Cerebellar cortex (tissue), 1 donor: ENCODE measurements around the gene CDYL2.

Experiments used
- DNase-seq: peaks from one replicate; pipeline ENCODE4 v3.0.0-alpha.2; 2015; ENCODE audit warnings: low spot score

Gene CDYL2

DNA sequence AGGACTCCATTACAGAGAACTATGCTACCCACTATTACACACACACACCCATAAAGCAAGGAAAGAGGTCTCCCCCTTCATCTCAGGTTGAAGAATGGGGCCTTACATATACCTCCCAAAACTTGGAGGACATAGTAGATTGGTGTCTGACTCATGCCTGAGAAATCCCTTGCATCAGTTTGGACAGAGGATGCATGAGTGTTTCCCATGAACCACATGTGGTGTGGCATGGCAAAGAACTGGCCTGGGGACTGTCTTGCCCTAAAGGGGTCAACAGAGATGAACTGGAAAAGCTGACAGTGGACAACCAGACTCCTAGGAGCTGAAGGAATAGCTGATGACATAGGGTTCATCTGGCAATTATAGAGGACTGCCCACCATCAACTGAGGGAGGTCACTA, 209.6 kb downstream of the CDYL2 start:
- no peak for DNase-seq

DNA sequence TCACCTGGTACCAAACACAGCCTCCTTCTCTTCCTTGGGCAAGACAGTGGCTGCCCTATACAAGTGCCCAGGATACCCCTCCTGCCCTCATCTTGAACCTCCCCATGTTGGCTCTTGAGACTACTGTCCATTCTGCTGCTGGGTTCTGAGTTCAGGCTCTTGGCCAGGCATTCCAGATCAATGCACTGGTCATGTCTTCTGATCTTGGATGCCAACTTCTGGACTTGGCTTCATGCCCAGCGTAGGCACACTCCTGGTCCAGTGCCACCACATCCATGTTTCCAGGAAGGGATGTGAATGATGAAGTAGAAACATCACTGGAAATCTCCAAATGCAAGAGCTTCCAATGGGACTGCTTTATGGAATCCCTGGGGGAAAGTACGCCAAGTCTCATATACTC, 212.1 kb downstream of the CDYL2 start:
- DNase-seq: no peak

DNA sequence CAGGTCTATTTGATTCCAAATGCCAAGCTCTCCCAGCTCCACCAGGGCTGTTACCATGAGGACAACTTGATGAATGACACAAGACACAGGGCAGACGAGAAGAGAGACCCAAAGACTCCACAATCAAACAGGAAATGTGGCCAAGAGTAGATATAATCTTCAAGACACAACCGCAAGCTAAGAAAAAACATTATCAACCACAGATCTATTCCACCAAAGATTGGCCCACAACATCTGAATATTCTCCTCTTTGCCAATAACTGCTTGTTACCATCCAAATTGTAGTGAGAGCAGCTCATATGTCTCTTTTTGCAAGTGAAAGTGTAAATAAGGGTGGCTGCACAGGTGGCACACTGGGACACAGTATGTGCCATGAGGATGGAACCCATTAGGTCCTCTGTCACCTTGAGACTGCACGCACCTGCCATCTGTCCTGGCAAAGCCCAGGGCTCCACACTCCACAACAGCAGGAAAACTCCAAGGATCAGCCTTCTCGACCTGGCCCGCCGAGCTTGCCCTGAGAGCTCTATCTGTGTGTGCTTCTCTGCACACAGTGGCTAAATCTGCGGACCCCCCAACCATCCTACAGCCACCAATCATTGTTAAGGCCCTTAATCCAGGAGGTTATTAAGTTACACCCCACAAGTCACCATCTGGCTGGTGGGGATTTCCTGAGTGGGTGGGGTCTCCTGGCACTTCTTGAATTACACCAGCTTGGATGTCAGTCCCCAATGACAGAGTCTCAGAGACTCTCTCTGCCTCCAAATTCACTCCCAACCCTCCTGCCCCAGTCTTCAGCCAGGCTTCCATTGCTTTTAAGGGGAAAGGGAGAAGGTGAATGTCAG, 213.1 kb downstream of the CDYL2 start:
- no peak for DNase-seq

DNA sequence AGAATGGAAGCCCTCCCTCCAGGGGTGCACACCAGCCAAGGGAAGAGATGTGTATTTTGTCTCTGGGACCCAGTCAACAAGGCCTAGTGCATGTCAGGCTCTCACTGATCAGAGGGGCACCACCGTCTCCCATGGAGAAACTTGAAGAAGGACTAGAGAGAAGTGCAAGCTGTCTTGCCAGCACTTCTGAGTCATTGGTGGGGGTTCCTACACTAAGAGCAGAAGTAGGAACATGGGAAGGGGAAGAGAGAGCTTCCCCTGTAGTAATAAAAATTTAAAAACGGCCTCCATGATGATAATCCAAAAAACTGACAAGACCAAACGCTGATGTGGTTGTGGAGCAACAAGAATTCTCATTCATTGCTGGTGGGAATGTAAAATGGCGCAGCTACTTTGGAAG, 217.3 kb downstream of the CDYL2 start:
- no peak for DNase-seq

DNA sequence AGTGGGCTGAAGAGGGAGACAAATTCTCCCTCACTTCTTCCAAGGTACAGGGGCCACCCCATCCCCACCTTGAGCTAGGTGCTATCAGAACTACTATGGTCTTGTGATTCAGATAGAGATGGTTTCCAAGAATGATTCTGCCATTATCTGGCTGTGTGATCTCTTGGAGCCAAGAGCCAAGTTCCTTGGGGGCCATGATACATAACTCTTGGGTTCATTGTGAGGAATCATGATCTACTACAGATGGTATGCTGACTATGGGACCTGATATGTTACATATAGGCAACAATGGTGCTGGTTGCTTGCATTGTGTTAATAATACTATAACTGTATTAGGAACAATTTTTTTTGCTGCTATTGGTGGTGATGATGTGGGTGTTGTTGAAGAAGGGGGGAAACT, 217.9 kb downstream of the CDYL2 start:
- no peak for DNase-seq

DNA sequence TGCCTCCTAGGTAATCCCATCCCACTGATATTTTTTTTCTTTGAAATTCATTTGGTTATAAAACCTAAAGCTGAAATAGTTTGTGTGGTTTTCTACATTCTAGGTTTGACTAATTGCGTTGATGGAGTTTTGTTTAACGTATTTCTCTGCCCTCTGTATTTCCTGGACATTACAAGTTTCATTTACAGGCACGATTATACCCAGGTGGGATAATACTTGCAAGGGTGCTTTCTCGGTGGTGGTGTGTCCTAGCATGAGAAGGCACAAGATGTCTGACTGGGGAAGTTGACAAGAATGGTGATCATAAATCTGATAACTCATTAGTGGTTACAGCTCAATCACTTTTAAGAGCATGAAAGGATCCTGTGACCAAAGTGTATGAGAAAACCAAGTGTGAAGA, 218.6 kb downstream of the CDYL2 start:
- no peak for DNase-seq

DNA sequence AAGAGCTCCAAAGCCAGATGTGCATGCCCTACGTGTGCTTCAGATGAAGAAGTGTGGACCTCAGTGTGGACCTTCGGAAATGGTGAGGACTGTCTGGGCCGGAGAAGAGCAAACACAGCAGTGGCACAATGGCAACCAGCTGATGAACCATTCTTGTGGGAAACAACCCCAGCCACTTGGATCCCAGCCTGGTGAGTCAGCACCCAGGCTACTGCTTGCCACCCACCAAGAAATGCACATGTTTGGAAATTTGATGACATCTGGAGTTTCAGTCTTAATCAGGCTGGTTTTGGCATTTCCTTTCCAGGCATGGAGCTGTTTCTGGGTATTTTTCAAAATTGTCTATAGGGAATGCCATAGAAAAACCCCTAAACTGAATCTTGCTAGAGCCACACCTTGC, 220.9 kb downstream of the CDYL2 start:
- DNase-seq: no peak

DNA sequence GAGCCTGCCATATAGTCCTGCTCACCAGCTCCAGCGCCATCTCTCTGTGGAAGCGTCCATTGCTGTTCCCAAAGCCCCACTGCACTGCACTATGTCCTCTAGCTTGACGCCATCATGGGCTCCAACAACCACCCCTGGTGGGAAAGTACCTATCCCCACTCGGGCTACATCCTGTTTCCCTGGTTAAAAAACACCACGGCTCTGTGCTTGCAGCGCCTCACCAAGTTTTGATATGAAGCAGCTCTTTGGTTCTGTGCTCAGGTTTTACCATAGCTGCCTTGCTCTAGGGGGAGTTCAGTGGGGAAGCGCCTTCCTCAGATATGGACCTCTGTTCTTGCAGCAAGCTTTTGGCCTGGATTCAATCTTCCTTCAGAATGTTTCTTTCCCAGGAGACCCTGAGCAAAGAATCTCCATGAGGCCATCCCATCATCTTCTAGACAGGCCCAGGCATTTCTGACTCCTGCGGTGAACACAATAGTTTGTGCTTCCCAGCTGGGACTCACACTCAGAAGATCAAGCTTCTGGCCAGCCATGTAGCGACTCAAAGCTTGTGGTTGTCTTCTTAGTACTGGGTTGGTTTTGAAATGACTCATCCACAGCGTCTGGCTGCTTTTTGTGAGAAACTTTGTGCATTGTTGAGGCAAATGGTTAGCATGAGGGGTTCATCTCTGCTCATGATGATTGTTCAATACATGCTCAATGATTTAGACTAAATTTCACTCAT, 224.1 kb downstream of the CDYL2 start:
- no peak for DNase-seq

DNA sequence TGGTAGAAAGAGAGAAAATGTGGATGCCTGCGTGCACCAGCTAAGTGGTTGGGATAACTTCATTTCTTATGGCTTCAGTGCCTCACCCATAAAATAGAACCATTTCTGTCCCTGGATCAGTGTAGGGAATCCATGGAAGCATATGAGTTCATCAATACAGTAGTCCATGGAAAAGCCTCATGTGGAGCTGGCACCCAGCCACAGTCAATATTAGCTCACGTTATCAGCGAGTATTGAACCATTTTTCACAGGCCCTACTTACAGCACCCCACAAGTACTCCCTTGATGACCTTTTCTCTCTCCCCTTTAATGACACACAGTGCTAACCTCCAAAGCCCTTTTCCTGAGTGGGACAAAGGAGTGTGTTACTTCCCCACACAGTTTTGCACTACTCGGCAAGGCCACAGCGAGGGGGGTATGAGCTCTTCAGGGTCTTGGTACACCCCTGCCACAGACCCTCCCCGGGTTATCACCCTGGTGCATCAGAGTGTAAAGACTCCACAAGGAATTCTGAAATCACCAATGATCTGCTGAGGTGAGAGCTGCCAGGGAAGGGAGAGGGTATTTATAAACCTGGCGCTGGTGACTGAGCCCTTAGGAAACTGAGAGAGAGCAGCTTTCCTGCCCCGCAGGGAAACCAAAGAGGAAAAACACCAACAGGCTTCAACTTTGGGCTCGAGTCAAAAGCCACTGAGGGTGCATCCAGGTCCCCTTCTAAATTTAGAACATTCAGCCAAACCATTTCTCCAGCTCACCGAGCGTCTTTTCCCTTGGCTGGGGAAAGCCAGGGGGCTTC, 226.7 kb downstream of the CDYL2 start:
- DNase-seq: peak; percentile 98

DNA sequence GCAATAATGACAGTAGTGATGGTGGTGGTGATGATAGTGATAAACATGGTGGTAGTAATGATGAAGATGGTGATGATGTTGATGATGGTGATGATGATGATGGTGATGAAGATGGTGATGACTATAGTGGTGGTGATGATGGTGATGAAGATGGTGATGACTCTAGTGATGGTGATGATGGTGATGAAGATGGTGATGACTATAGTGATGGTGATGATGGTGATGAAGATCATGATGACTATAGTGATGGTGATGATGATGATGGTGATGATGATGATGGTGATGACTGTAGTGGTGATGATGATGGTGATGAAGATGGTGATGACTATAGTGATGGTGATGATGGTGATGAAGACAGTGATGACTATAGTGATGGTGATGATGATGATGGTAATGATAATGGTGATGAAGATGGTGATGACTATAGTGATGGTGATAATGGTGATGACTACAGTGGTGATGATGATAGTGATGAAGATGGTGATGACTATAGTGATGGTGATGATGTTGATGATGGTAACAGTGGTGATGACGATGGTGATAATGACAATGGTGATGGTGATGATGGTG, 228.0 kb downstream of the CDYL2 start:
- no peak for DNase-seq

DNA sequence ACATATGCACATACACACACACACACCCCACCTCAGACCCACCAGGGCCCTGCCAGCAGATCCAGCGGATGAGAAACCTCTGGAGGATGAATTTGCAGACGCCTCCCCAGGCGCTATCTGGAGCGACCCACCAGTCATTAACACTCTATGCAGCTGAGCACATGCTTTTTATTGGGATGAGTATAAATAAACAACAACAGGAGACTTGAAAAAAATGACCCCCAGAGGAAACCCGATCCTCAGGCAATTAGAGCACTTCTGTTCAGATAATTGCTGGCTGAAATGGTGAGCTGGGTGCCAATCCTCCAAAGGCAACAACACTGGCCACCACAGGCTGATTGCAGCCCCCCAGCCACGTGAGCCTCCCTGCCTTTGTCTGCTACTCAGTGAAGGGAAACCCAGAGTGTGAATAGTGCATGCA, 230.7 kb downstream of the CDYL2 start:
- no peak for DNase-seq

DNA sequence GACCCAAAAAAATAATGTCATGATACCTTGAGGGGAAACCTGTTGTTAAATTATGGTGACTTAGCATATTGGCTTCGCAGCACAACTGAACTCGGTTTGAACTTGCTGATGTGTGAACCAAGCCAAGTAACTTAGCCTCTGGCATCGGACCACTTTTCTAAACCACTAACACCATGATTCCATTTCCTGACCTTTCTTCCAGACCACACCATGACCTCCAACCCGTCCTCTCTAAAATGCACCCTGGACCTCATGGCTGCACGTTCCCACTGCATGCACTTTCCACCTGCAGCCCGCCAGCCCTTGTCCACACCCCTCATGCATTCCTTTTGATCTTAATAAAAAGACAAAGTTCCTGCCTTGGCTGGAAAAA, 234.3 kb downstream of the CDYL2 start:
- DNase-seq: no peak

DNA sequence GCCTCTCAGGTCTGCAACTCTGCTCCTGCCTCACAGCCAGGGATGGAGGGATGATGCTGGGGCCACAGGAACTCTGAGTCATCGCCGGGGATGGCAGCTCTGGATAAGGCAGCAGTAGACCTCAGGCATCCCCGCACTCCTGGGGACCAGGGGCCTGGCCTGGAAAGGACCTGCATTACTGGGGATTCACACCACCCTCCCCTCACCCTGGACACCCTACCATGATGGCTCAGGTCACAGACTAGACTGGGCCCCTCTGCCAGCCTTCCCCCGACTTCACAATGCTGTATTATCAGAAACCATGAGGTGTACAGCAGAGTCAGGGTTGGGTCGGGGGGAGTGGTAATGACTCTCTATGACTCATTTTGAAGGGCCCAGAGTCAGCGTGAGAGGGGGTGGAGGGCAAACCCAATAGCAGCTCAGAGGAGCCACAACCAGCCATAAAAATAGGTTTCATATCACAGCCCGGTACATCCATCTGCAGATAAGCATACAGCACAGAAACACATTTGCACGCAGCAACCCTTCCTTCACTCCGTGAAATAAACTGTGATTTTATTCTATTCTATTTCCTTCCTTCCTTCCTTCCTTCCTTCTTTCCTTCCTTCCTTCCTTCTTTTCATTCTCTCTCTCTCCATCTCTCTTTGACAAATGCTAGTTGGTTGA, 234.8 kb downstream of the CDYL2 start:
- DNase-seq: no peak

DNA sequence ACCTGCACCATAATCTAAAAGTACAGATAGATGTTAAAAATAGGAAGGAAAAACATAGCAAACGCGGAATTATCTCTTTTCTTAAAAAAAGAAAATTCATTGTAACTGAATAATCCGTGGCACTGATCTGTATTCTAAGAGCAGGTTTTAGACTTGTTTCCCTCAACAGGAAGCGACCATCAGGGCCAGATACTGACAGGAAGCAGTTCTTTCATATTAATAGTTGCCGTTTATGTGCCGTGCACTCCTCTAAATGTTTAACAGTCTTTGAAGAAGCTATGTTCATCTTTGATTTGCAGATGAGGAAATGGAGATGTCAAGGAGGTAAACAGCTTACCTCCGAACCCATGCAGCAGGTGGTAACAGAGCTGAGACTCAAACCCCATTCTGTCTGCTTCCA, 240.0 kb downstream of the CDYL2 start:
- DNase-seq: no peak

DNA sequence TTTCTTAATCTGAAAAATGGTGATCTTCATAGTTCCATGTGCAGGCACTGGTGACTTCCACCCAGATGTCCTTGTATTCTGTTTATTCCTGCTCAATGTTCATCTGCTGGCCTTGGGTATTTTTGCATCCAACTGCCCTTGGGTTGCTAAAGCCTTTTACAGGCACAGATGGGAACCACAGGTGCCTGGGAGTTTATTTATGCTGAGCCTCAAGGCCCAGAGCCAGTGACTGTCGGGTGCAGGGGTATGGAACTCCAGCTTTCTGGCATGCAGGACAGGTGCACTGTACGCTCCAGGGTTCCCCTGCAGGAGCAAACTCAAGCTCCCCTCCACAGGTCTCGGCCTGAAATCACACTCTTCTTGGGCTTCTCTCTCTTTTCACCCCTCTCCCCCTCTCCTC, 241.3 kb downstream of the CDYL2 start:
- DNase-seq: peak; percentile 95

DNA sequence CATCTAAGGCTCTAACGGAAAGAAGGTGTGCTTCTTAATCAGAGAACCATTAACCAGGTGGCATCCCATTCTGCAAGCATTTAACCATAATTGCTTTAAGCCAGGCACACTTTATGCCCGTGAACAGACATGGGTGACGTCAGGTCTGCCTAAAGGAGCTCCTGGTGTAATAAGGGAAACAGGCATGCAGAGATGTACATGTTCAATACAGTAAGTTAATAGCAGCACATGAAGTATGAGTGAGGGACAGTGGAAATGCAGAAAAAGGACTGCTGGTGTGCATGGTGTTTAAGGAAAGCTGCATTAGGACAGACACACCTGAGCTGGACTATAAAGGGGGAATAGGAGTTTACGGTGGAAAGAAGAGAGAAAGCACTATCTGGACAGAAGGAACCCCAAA, 245.0 kb downstream of the CDYL2 start:
- DNase-seq: peak; percentile 60

DNA sequence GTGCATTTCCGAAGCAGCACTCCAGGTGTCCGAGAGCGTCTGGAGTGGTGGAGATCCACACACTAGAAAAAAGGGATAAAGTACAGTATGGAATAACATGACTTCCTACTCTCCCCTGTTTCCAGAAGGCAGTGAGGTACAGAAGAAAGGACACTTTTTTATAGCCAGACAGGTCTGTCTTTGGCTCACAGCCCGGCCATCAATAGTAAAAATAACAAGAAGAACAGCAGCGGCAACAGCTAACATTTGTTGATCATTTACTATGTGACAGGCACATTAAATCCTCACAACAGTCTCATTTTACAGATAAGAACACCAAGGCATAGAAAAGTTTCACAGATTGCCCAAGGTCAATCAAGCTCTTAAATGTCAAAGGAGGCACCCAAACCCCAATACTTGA, 247.4 kb downstream of the CDYL2 start:
- peak; percentile 54 for DNase-seq

DNA sequence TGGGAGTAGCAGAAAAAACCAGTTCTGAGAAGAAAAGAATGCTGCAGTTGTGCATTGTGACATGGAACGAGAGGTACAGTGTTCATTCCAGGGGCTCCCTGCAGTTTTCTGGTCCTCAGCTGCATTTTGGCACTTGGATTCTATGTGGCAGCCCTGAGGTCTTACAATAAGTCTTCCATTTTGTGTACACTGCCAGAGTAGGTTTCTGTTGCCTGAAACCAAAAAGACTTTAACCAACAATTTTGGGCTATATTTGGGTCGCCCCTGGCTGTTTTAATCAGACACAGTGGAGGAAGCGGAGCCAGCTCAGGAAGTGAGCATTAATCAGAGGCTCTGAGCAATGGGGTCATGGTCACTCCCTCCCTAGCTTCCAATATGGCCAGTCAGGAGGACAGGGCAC, 247.9 kb downstream of the CDYL2 start:
- DNase-seq: peak; percentile 55

DNA sequence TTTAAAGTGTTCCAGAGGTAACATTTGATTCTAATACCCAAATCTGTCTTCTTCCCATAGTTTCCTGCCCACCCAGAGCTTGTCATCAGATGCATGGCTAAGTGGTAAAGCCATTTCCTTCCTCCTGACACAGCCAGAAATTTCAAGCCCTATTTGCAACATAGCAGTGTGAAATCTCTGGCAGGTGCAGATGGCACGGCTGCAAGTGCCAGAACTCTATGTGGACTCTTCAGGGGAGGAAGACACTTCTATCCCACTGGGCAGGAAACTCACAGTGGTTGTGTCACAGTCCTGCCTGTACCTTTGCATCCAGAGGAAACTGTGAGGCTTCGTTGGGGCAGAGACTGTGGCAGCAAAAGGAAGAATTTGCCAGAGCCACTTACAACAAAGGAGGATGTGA, 250.4 kb downstream of the CDYL2 start:
- DNase-seq: peak; percentile 98

DNA sequence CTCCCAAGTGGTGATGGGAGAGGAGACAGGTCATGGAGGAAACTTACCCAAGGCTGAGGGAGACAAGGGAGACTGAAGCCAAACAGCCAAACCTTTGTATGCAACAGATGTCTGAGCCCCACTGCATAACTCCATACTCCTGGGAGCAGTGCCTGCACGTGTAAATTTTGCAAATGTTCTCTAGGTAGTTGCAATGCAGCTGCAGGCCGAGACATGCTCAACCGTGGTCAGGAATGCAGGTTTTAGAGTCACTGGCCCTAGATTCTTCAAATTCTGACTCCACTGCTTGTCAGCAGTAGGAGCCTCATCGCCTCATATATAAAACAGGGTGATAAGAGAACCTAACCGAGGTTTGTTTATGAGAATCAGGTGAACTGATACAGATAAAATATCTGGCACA, 252.1 kb downstream of the CDYL2 start:
- DNase-seq: no peak
